NT2/D1 (cell line): Measurements from ENCODE around the gene MAP2K5.

Experiments used
- SUZ12 ChIP-seq: IDR thresholded peaks from 2 replicates; pipeline ENCODE4 v1.6.1; 2011; ENCODE audit not compliant: insufficient read length, insufficient read depth; ENCODE audit errors: extremely low read depth
- YY1 ChIP-seq: IDR thresholded peaks from 2 replicates; pipeline ENCODE4 v1.6.1; 2011; ENCODE audit not compliant: insufficient read length, insufficient read depth
- ZNF274 ChIP-seq: IDR thresholded peaks from 2 replicates; pipeline ENCODE4 v1.6.1; 2011; ENCODE audit warnings: mild to moderate bottlenecking, low read depth, low read length

DNA sequence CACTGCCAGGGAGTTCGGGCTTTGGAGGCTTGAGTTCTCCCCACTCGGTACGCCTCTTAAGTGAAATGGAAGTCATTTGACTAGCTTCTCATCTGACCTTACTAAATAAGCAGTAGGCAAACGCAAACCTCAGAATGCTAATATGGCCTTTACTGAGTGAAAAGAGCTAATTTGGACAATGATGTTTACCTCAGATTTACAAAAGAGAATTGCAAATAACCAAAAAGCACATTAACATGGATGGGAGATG lies 298.9 kb downstream of the MAP2K5 start:
- TF ChIP-seq ZNF274, result no peak
- TF ChIP-seq SUZ12, result no peak
- TF ChIP-seq YY1, result no peak
